A549 (cell line): ENCODE measurements around the gene ZNF385B. TPM values are rescaled to one million over a fixed set of nuclear protein-coding genes. Genes with fewer than 3 reads are reported as not detected.

ENCODE experiments used
- ATAC-seq, 2 experiments: fragments of 200-7000 bp in 1 of 2; fragments of >200 bp in 1 of 2; cut with Nextera tagmentation in 1 of 2; cut with Tn5 transposase in 1 of 2; 3 replicates each; pipeline versions ENCODE4 v1.8.0 to v1.9.1; 2018 to 2020; ENCODE audit warnings: mild to moderate bottlenecking in 1 of 2, moderate library complexity in 1 of 2
- CTCF ChIA-PET: fragments of 300-600 bp; sonication (Branson Sonifier 250); formaldehyde crosslinking; extraction: SDS; loops from one replicate; lab custom pipeline; 2021; ENCODE audit warnings: antibody characterized with exemption, inconsistent platforms; lab: Yijun Ruan, JAX
- POLR2A ChIA-PET: fragments of 350-600 bp; formaldehyde crosslinking; extraction: SDS; loops from one replicate; lab custom pipeline; 2021; ENCODE audit warnings: antibody characterized with exemption, inconsistent platforms; lab: Yijun Ruan, JAX
- DNase-seq, 2 experiments: peaks; one replicate each; pipeline versions ENCODE4 v3.0.0 to v3.0.0-alpha.2; 2011 to 2016; ENCODE audit warnings: low read depth in 1 of 2, low spot score in 1 of 2
- FAIRE-seq: peaks from 2 replicates; lab custom pipeline; 2011; peaks lifted over from hg19 to GRCh38; lab: Jason Lieb, UNC
- H3K27ac ChIP-seq, 2 experiments: fragments of >200 bp; sonication (Bioruptor Twin); formaldehyde crosslinking; 3 replicates each; pipeline ENCODE4 v1.5.1; 2016 to 2017
- H3K4me1 ChIP-seq: fragments of >200 bp; sonication (Bioruptor Twin); formaldehyde crosslinking; 3 replicates; pipeline ENCODE4 v1.6.1; 2016
- H3K4me2 ChIP-seq: fragments of >200 bp; sonication (Bioruptor Twin); formaldehyde crosslinking; 3 replicates; pipeline ENCODE4 v1.6.1; 2016
- H3K4me3 ChIP-seq: fragments of >200 bp; sonication (Bioruptor Twin); formaldehyde crosslinking; 3 replicates; pipeline ENCODE4 v1.5.1; 2016
- H3K9me3 ChIP-seq: fragments of >200 bp; sonication (Bioruptor Twin); formaldehyde crosslinking; 3 replicates; pipeline ENCODE4 v1.6.1; 2016
- ATOH8 ChIP-seq: fragments of 250-450 bp; sonication (Bioruptor Pico); IDR thresholded peaks from 2 replicates; pipeline ENCODE4 v1.5.0; 2020; ENCODE audit warnings: low read depth, mild to moderate bottlenecking, moderate library complexity
- BCL3 ChIP-seq: fragments of >200 bp; sonication (Bioruptor Twin); formaldehyde crosslinking; IDR thresholded peaks from 3 replicates; pipeline ENCODE4 v1.6.1; 2016
- CBX2 ChIP-seq: fragments of 200-600 bp; sonication (generic); IDR thresholded peaks from 2 replicates; pipeline ENCODE4 v1.6.1; 2016; ENCODE audit warnings: low read depth, mild to moderate bottlenecking, borderline replicate concordance
- CBX8 ChIP-seq: fragments of 200-600 bp; sonication (generic); IDR thresholded peaks from 2 replicates; pipeline ENCODE4 v1.6.1; 2016
- CTCF ChIP-seq: fragments of >200 bp; sonication (Bioruptor Twin); formaldehyde crosslinking; IDR thresholded peaks from 3 replicates; pipeline ENCODE4 v1.5.1; 2016
- E2F6 ChIP-seq: IDR thresholded peaks from 2 replicates; pipeline ENCODE4 v1.6.1; 2012; ENCODE audit warnings: low read depth, borderline replicate concordance
- EHMT2 ChIP-seq: fragments of 200-600 bp; sonication (generic); IDR thresholded peaks from 2 replicates; pipeline ENCODE4 v1.6.1; 2016; ENCODE audit warnings: antibody characterized with exemption, low read depth, mild to moderate bottlenecking, moderate library complexity
- ELK1 ChIP-seq: fragments of 150-350 bp; IDR thresholded peaks from 2 replicates; pipeline ENCODE4 v1.6.1; 2014; ENCODE audit warnings: low read depth, mild to moderate bottlenecking, low read length
- EP300 ChIP-seq, 2 experiments: fragments of >200 bp; sonication (Bioruptor Twin); formaldehyde crosslinking; IDR thresholded peaks; 2 replicates in 1 of 2; 3 replicates in 1 of 2; pipeline ENCODE4 v1.6.1; 2016 to 2017
- FOSL2 ChIP-seq, 2 experiments: fragments of 450-650 bp in 1 of 2; fragments of >200 bp in 1 of 2; sonication (Bioruptor Twin) in 1 of 2; formaldehyde crosslinking; IDR thresholded peaks; 2 replicates each; pipeline versions ENCODE4 v1.5.0 to v1.6.1; 2016 to 2020; ENCODE audit warnings: mild to moderate bottlenecking in 1 of 2, moderate library complexity in 1 of 2
- GATA3 ChIP-seq: IDR thresholded peaks from 2 replicates; pipeline ENCODE4 v1.6.1; 2012; ENCODE audit warnings: borderline replicate concordance
- HDAC2 ChIP-seq: fragments of 200-600 bp; sonication (generic); IDR thresholded peaks from 2 replicates; pipeline ENCODE4 v1.6.1; 2016
- HOXA7 ChIP-seq: fragments of 250-450 bp; sonication (Bioruptor Pico); IDR thresholded peaks from 2 replicates; pipeline ENCODE4 v1.5.0; 2020; ENCODE audit warnings: mild to moderate bottlenecking, moderate library complexity
- HOXB13 ChIP-seq: fragments of 250-450 bp; sonication (Bioruptor Pico); IDR thresholded peaks from 2 replicates; pipeline ENCODE4 v1.5.0; 2020; ENCODE audit warnings: low read depth, mild to moderate bottlenecking, moderate library complexity
- JUNB ChIP-seq: fragments of >200 bp; sonication (Bioruptor Twin); formaldehyde crosslinking; IDR thresholded peaks from 2 replicates; pipeline ENCODE4 v1.6.1; 2016
- KDM5A ChIP-seq: fragments of 200-600 bp; sonication (generic); IDR thresholded peaks from 2 replicates; pipeline ENCODE4 v1.6.1; 2016; ENCODE audit warnings: antibody characterized with exemption, mild to moderate bottlenecking
- MAX ChIP-seq: IDR thresholded peaks from 2 replicates; pipeline ENCODE4 v1.6.1; 2012
- MAZ ChIP-seq: fragments of 150-350 bp; IDR thresholded peaks from 2 replicates; pipeline ENCODE4 v1.6.1; 2014; ENCODE audit warnings: antibody characterized with exemption, low read depth, low read length, borderline replicate concordance
- NFE2L2 ChIP-seq: fragments of 150-350 bp; conservative IDR thresholded peaks from 2 replicates; pipeline ENCODE4 v1.6.1; 2014; ENCODE audit warnings: low read length
- NR3C1 ChIP-seq: fragments of >200 bp; sonication (Bioruptor Twin); formaldehyde crosslinking; IDR thresholded peaks from 3 replicates; pipeline ENCODE4 v1.6.1; 2017
- PHF8 ChIP-seq: fragments of 200-600 bp; sonication (generic); IDR thresholded peaks from 2 replicates; pipeline ENCODE4 v1.6.1; 2016; ENCODE audit warnings: low read depth, mild to moderate bottlenecking, antibody characterized with exemption, moderate library complexity, borderline replicate concordance
- POLR2A ChIP-seq: IDR thresholded peaks from 2 replicates; pipeline ENCODE4 v1.6.1; 2012; ENCODE audit warnings: mild to moderate bottlenecking, low read length
- POLR2AphosphoS2 ChIP-seq: conservative IDR thresholded peaks from 2 replicates; pipeline ENCODE4 v1.6.1; 2012; ENCODE audit warnings: low read length, improper control_type of control experiment, inconsistent platforms
- RARB ChIP-seq: fragments of 250-450 bp; sonication (Bioruptor Pico); IDR thresholded peaks from 2 replicates; pipeline ENCODE4 v1.8.0; 2021; ENCODE audit warnings: mild to moderate bottlenecking, moderate library complexity
- REST ChIP-seq: fragments of 200-600 bp; sonication (generic); IDR thresholded peaks from 2 replicates; pipeline ENCODE4 v1.6.1; 2016; ENCODE audit warnings: antibody characterized with exemption, mild to moderate bottlenecking, moderate library complexity
- SMC3 ChIP-seq: fragments of >200 bp; sonication (Bioruptor Twin); formaldehyde crosslinking; IDR thresholded peaks from 3 replicates; pipeline ENCODE4 v1.6.1; 2018; ENCODE audit warnings: inconsistent platforms
- SREBF2 ChIP-seq: fragments of 450-650 bp; IDR thresholded peaks from 2 replicates; pipeline ENCODE4 v1.6.1; 2014; ENCODE audit warnings: mild to moderate bottlenecking, moderate library complexity
- TFCP2L1 ChIP-seq: fragments of 250-450 bp; sonication (Bioruptor Pico); IDR thresholded peaks from 2 replicates; pipeline ENCODE4 v1.5.0; 2021; ENCODE audit warnings: mild to moderate bottlenecking
- TP53 ChIP-seq: fragments of 250-450 bp; sonication (Bioruptor Pico); IDR thresholded peaks from 2 replicates; pipeline ENCODE4 v1.5.0; 2021; ENCODE audit warnings: mild to moderate bottlenecking, moderate library complexity
- WGBS: methylation state at CpG from one replicate; pipeline ENCODE4 v1.1.6; 2017; ENCODE audit errors: missing lambda C conversion rate; 5-methylcytosine and 5-hydroxymethylcytosine counted together
- polyA plus RNA-seq, 4 experiments: library from polyadenylated mRNA; depleted of rRNA in 3 of 4; stranded (reverse); fragments of >200 nt; fragmentation: RNase III in 1 of 4; extraction: RNeasy Plus Mini Kit Qiagen cat#74134 plus additional on column Dnase treatment in 1 of 4; gene quantifications; 2 replicates in 3 of 4; 3 replicates in 1 of 4; pipeline ENCODE4 v1.2.3, GENCODE V29; 2011 to 2017

Gene ZNF385B
- polyA plus RNA-seq, 2 of the 4 experiments (the other 2 are of a cell fraction), result not detected

- TF ChIP-seq GATA3 (no peak), CBX8 (no peak), MAZ (no peak), TP53 (CRISPR knock-in tag) (no peak), CTCF (no peak), RARB (CRISPR knock-in tag) (no peak), JUNB (no peak), ELK1 (no peak), HOXA7 (CRISPR knock-in tag) (no peak), SREBF2 (no peak), PHF8 (no peak), HDAC2 (no peak), ATOH8 (no peak), NR3C1 (no peak), KDM5A (no peak), POLR2A (no peak), REST (no peak), CBX2 (no peak), EHMT2 (no peak), SMC3 (no peak)
- TF ChIP-seq, all 56 proteins: peak for 0
- CTCF ChIA-PET, result no interaction called here
- Histone ChIP-seq H3K4me2 (no peak overlapping the region), H3K9me3 (no peaks in the 10 kb centered on the region), H3K4me1 (no peaks in the 10 kb centered on the region), H3K27ac (no peak overlapping the region), H3K4me3 (no peak overlapping the region)
- WGBS, result 25% methylated on average over 3 of the region's 3 CpGs
- DNase-seq (no peak), FAIRE-seq (no peak), ATAC-seq (no peak)
- POLR2A ChIA-PET, result no interaction called here
Measured at GRCh38 chr2:179691235-179691634, 170.2 kb downstream of the ZNF385B start.

GRCh38 chr2:179686718-179687342 lies 174.6 kb downstream of the ZNF385B start:
- no peak overlapping the region for H3K27ac ChIP-seq
- 5% methylated on average over 2 of the region's 2 CpGs for WGBS
- H3K4me1 ChIP-seq, result no peaks in the 10 kb centered on the region
- no peak overlapping the region for H3K4me3 ChIP-seq
- no peak overlapping the region for H3K4me2 ChIP-seq
- ChIA-PET CTCF (no interaction called here), POLR2A (no interaction called here)
- ATAC-seq (no peak), DNase-seq (no peak), FAIRE-seq (no peak)
- no peaks in the 10 kb centered on the region for H3K9me3 ChIP-seq
- no peak for TF ChIP-seq E2F6
- no peak for TF ChIP-seq HDAC2
- no peak for TF ChIP-seq NFE2L2
- no peak for TF ChIP-seq HOXB13 (CRISPR knock-in tag)
- no peak for TF ChIP-seq TFCP2L1 (CRISPR knock-in tag)
- TF ChIP-seq EP300 (IDR thresholded peaks at IDR 0.05), result no peak
- no peak for TF ChIP-seq ATOH8
- TF ChIP-seq BCL3, result no peak
- no peak for TF ChIP-seq MAX
- no peak for TF ChIP-seq POLR2AphosphoS2
- no peak for TF ChIP-seq FOSL2 (IDR thresholded peaks at IDR 0.05)
- TF ChIP-seq FOSL2 (CRISPR knock-in tag; IDR thresholded peaks at IDR 0.05), result no peak
